T-helper 1 cell (primary cell): Measurements from ENCODE around the gene GLIS1.

Experiments used
- DNase-seq, 5 donors: peaks; one replicate each; pipeline ENCODE4 v3.0.0-alpha.2; 2012 to 2020

Gene GLIS1

GRCh38 chr1:53543130-53543777, 195.7 kb downstream of the GLIS1 start:
- DNase-seq = no peak

GRCh38 chr1:53542551-53542950, 196.4 kb downstream of the GLIS1 start:
- DNase-seq = no peak

- no peak for DNase-seq
Measured at GRCh38 chr1:53541761-53542550, 197.0 kb downstream of the GLIS1 start.

- DNase-seq = no peak
Measured at GRCh38 chr1:53541263-53541625, 197.7 kb downstream of the GLIS1 start.

GRCh38 chr1:53540604-53541262, 198.2 kb downstream of the GLIS1 start:
- DNase-seq = no peak

GRCh38 chr1:53539711-53540603, 199.0 kb downstream of the GLIS1 start:
- no peak for DNase-seq

- no peak for DNase-seq
Measured at GRCh38 chr1:53539226-53539625, 199.7 kb downstream of the GLIS1 start.

GRCh38 chr1:53536606-53537005, 202.4 kb downstream of the GLIS1 start:
- DNase-seq = no peak

GRCh38 chr1:53535846-53536245, 203.1 kb downstream of the GLIS1 start:
- no peak for DNase-seq

GRCh38 chr1:53535226-53535625, 203.7 kb downstream of the GLIS1 start:
- no peak for DNase-seq

GRCh38 chr1:53532912-53533311, 206.1 kb downstream of the GLIS1 start:
- no peak for DNase-seq

GRCh38 chr1:53532377-53532776, 206.6 kb downstream of the GLIS1 start:
- DNase-seq = no peak

- DNase-seq = no peak
Measured at GRCh38 chr1:53530550-53530949, 208.4 kb downstream of the GLIS1 start.

- no peak for DNase-seq
Measured at GRCh38 chr1:53529555-53529954, 209.4 kb downstream of the GLIS1 start.

- DNase-seq = no peak
Measured at GRCh38 chr1:53527368-53527767, 211.6 kb downstream of the GLIS1 start.

GRCh38 chr1:53526451-53527101, 212.4 kb downstream of the GLIS1 start:
- no peak for DNase-seq

- DNase-seq = no peak
Measured at GRCh38 chr1:53525595-53525994, 213.4 kb downstream of the GLIS1 start.

GRCh38 chr1:53524428-53525375, 214.3 kb downstream of the GLIS1 start:
- DNase-seq = no peak

GRCh38 chr1:53521924-53522552, 216.9 kb downstream of the GLIS1 start:
- DNase-seq = no peak

GRCh38 chr1:53520481-53520880, 218.5 kb downstream of the GLIS1 start:
- no peak for DNase-seq

GRCh38 chr1:53519421-53519820, 219.5 kb downstream of the GLIS1 start:
- no peak for DNase-seq
